Hematopoietic multipotent progenitor cell treated with erythropoietin and hydrocortisone succinate and interleukin-3 and kit ligand, for 4 days (in vitro differentiated cells): ENCODE measurements around the gene RHOT2.
A peak's percentile ranks its signal among the peaks of the same experiment; 100 is the strongest.
"Not testable (repeated sequence)": the region's sequence is repeated elsewhere in the genome, so short reads cannot be mapped to it uniquely, and the experiment has no call there.

Source experiments
- DNase-seq: peaks from one replicate; pipeline ENCODE4 v3.0.0-alpha.2; 2015

RHOT2 gene

GRCh38 chr16:682493-683395 is 14.8 kb downstream of the RHOT2 start:
- DNase-seq, result no peak

GRCh38 chr16:683396-684070 is 15.6 kb downstream of the RHOT2 start:
- DNase-seq, result peak; percentile 44

- peak; percentile 99 for DNase-seq
These were observed 16.3 kb downstream of the RHOT2 start, which contains the start of gene JMJD8 for GRCh38 chr16:684071-684794. Gene JMJD8, minus strand, starts transcription at chr16:684334. Its CDS starts 15 bp downstream, at chr16:684319.

- DNase-seq, result no peak
These were observed 17.2 kb downstream of the RHOT2 start for GRCh38 chr16:684961-685696.

- DNase-seq, result peak; percentile 68
These were observed 18.0 kb downstream of the RHOT2 start for GRCh38 chr16:685967-686366.

- no peak for DNase-seq
These were observed 18.7 kb downstream of the RHOT2 start for GRCh38 chr16:686459-687260.

GRCh38 chr16:687499-687898 is 19.6 kb downstream of the RHOT2 start:
- no peak for DNase-seq

- no peak for DNase-seq
These were observed 21.4 kb downstream of the RHOT2 start for GRCh38 chr16:689175-689897.

GRCh38 chr16:691242-691641 is 23.3 kb downstream of the RHOT2 start:
- not testable (repeated sequence) for DNase-seq

- DNase-seq, result no peak
These were observed 24.6 kb downstream of the RHOT2 start for GRCh38 chr16:692356-693108.

GRCh38 chr16:693364-693763 is 25.4 kb downstream of the RHOT2 start:
- no peak for DNase-seq

- DNase-seq, result no peak
These were observed 25.8 kb downstream of the RHOT2 start for GRCh38 chr16:693766-694165.

- no peak for DNase-seq
These were observed 26.4 kb downstream of the RHOT2 start for GRCh38 chr16:694187-694862.

GRCh38 chr16:694863-695354 is 27.0 kb downstream of the RHOT2 start:
- no peak for DNase-seq

GRCh38 chr16:695355-696089 is 27.6 kb downstream of the RHOT2 start:
- peak; percentile 69 for DNase-seq

GRCh38 chr16:698911-699671 is 31.2 kb downstream of the RHOT2 start:
- no peak for DNase-seq

- DNase-seq, result peak; percentile 56
These were observed 33.0 kb downstream of the RHOT2 start for GRCh38 chr16:700684-701584.
